Activated gamma-delta T cell treated with anti-CD3 and anti-CD28 coated beads, Interleukin-2, amount 50 U/mL, for 16 hours (primary cell): Measurements from ENCODE around the gene SNX20.

Experiments used
- DNase-seq: peaks from one replicate; pipeline ENCODE4 v3.0.0-alpha.2; 2020; ENCODE audit warnings: low read depth

The SNX20 gene

GRCh38 chr16:50705436-50706110 is 24.5 kb upstream of the SNX20 start:
- no peak for DNase-seq

- DNase-seq, result no peak
Observed at GRCh38 chr16:50704245-50704644, 23.1 kb upstream of the SNX20 start.

DNA sequence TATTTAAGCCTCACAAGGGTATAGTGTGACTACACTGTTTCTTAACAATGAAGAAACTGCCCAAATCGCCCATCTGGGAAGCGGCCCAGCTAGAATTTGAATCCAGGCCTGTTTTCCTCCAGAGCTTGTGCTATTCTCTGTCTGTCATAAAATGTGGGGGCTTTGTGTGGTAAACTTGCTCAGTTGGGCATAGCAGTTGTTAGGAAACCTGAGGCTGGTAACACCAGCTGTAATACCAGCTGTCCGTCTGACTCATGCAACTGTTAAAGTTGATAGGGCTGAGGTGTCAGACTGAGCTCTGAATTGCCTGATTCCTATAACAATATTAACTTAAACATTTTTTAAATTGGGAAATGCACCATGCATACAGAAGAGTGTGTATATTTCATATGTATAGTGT is 21.6 kb upstream of the SNX20 start:
- no peak for DNase-seq

GRCh38 chr16:50699326-50700159 is 18.4 kb upstream of the SNX20 start:
- no peak for DNase-seq

DNA sequence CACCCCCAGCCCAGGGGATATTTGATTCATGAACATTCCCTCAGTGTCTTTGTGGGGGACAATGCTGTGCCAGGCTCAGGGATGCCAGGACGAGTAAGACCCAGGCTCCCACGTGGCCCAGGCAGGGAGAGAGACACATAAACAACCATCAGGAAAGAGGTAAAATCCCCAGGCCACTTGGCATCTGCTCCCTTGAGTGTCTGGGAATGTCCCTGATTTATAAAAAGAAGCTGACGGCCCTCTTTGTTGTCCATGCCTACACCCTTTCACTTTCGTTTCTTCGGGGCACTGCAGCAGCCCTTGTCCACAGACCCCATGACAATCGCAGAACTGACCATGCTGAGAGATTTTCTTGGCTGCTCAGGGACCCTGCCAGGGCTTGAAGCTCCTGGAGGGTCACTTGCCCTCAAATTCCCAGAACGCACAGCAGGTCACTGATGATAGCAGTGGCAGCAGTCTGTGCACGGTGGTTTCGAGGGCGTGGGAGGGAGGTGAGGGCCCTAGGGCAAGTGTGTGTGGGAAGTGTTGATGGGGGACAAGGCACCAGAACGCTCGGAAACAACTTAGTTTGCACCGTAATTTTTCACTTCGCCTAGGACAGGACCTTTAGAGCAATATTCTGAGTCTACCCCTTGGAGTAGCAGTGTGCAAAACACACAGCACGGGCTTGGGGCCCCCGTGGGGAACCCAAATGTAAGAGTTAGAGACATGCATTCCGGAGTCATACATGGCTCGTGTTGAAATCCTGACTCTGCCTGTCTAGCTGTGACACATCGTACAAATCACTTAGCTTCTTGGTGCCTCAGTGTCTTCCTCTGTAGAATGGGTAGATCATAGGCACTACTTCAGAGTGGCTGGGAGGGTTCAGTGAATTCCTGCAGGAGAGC is 17.0 kb upstream of the SNX20 start:
- DNase-seq, result peak; percentile 36

- no peak for DNase-seq
Observed at GRCh38 chr16:50697421-50697715, 16.3 kb upstream of the SNX20 start.

DNA sequence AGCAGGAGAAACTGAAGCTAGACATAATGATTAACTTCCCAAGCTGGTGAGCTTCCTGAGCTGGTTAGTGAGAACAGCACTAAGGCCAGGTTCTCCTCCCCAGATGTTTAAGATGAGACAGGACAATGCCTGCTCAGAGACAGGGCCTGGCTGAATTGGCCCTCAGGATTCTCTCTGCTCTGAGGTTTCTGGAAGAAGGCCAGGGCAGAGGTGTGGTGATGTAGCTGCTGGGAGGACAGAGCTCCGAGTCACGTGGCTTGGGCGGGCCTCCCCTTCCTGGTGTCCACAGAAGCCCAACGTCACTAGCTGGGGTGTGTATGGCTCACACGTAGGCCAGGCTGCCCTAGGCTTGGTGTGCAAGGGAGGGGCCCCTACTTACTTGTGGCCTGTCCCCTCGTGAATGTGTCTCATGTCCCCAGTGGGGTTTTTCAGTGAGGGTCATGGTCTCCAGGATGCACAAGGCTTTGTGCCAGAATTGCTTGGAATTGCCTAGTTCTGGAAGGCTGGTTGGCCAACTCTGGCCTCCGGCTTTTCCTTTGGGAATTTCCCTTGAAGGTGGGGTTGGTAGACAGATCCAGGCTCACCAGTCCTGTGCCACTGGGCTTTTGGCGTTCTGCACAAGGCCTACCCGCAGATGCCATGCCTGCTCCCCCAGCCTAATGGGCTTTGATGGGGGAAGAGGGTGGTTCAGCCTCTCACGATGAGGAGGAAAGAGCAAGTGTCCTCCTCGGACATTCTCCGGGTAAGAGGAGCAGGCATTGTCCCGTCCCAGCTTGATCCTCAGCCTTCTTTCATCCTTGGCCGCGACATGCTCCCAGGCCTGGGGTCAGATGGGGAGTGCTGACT is 15.7 kb upstream of the SNX20 start:
- no peak for DNase-seq

DNA sequence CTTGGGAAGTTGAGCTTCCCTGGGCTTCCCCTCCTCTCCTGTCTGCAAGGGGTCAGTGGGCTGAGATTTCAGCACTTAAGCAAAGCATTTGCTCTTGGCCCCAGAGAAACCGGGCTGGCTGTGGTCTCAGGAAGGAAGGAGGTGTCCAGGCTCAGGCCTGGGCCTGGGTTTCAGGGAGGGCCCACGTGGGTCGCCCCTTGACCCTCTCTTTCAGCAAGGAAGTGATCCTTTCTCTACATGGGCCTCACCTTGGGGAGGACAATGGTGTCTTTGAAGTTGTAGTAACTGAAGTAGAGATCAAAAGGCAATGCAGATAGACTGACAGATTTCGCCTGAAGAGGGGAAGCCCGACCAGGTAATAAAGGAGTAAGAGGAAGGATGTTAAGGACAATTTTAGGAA is 15.0 kb upstream of the SNX20 start:
- no peak for DNase-seq

GRCh38 chr16:50695017-50696000 is 14.2 kb upstream of the SNX20 start:
- no peak for DNase-seq

GRCh38 chr16:50694206-50694605 is 13.1 kb upstream of the SNX20 start:
- no peak for DNase-seq

GRCh38 chr16:50692999-50693781 is 12.1 kb upstream of the SNX20 start, which contains the start of gene NOD2:
Gene NOD2 (plus strand): TSS chr16:50693606. CDS start chr16:50699496, 5,890 bp downstream.
- no peak for DNase-seq

- DNase-seq, result no peak
Observed at GRCh38 chr16:50692644-50692998, 11.5 kb upstream of the SNX20 start.

GRCh38 chr16:50690177-50690576 is 9.1 kb upstream of the SNX20 start:
- DNase-seq, result no peak

GRCh38 chr16:50688867-50689266 is 7.8 kb upstream of the SNX20 start:
- no peak for DNase-seq

DNA sequence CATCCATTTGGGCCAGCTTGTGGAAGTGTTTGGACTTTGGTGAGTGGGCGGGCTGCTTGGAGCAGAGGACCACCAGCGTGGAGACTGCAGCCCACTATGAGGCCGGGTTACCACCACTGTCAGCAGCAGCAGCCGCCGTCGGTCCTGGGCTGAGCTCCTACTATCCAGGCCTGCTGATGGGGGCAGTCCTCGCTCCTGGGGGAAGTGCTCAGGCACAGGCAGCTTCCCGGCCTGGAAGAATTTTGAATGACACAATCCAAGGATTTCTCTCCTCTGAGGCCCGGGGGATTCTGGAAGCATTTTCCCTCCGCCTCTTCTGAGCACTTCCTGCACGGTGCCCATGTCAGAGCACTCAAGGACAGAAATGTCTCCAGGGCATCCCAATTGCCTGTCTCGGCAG is 7.0 kb upstream of the SNX20 start:
- no peak for DNase-seq

DNA sequence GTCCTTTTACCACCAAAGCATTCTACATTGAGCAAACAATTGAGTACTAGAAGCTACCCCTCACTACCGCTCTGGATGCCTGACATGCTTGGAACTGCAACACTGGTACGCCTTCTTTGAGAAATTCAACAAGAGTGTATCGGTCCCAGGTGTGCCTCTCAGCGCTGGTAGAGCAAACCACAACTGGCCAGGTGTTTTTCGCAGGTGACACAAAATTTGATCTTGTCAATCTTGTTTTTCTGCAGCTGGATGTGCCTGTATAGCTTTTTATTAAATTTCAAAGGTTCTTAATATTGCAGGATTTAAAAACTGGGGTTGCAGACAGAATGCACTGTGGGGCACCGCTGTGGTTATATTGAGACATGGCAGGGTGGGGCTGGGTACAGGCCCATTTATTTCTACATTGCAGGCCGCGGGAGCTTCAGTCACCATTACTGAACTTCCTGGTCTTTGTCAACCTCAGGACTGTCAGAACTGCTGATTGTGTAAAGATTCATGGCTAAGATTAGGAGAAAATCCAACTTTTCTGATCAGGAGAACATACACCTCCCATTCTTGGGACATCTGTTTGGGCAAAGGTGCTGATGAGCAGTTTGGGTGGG is 4.5 kb upstream of the SNX20 start:
- no peak for DNase-seq

DNA sequence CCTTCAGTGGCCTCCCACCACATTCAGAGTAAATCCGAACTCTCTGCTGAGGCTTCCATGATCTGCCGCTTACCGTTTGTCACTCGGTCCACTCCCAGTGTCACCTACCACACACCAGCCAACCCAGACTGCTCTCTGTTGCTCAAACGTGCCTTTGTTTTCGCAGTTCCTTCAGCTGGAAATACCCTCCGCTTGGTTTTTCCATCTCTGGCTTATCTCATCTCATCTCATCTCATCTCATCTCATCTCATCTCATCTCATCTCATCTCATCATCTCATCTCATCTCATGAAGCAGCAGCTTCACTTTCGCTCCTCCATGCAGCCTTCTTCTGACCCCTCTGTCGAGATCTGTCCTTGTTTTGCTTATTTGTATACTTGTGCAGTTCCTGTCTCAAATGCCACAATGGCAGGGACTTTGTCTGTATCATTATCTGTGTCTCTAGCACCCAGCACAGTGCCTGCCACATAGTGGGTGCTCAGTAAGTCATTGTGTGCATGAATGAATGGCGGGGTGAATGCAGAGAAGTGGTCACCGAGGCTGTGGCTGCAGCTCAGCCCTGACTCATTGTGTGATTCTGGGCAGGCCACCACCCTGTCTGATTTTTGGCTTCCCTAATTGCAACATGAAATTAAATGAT is 3.8 kb upstream of the SNX20 start:
- DNase-seq, result no peak

DNA sequence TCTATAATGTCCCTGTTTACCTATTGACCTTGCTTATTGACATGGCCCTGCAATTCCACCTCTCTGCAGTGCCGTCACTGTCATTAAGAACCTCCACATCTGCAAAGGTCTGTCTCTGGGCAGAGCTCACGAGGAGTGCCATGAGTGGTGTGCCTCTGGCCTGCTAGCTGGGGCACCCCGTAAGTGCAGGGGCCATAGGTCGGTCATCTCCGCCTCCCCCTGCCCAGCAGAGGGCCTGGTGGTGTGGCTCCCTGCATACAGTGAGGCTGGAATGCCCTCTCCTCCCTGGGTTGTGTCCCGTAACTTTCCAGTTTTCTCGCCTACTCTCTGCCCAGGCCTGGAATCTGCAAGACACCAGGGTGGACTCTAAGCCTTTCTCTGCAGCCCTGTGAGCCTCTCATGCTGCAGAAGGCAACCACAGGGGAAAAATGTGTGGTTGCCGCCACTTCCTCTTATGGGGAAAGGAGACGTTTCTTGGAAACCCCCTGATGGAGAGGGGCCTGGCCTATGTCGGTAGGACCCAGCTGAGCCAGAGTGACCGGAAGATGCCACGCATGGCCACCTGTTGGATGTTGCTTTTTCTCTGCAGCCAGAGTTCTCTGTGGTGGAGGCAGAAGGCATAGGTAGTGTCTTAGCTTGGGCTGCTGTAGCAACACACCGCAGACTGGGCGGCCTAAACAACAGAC is 2.7 kb upstream of the SNX20 start:
- peak; percentile 32 for DNase-seq
